K562 (cell line): ENCODE data around the gene LEO1.

ENCODE experiments used
- CEBPB ChIP-seq: fragments of 450-650 bp; IDR thresholded peaks from 2 replicates; pipeline ENCODE4 v1.6.1; 2016; ENCODE audit warnings: missing genetic modification characterization, missing compliant biosample characterization
- CREB1 ChIP-seq, 2 experiments: sonication (generic) in 1 of 2; formaldehyde crosslinking in 1 of 2; IDR thresholded peaks; 2 replicates each; pipeline versions ENCODE4 v1.6.1 to v1.8.0; 2012 to 2022; ENCODE audit warnings: inconsistent platforms in 1 of 2, mild to moderate bottlenecking in 1 of 2, missing genetic modification reagents in 1 of 2, moderate library complexity in 1 of 2
- CTCF ChIP-seq, 3 experiments: IDR thresholded peaks in 2 of 3; conservative IDR thresholded peaks in 1 of 3; 2 replicates each; pipeline ENCODE4 v1.5.1; 2011 to 2012; ENCODE audit warnings: low read length in 3 of 3, mild to moderate bottlenecking in 3 of 3, control low read depth in 2 of 3, improper control_type of control experiment in 1 of 3, inconsistent platforms in 1 of 3, low read depth in 1 of 3, mixed read lengths in 1 of 3, moderate library complexity in 1 of 3; ENCODE audit not compliant: insufficient read depth in 2 of 3
- DNMT1 ChIP-seq: fragments of 450-650 bp; IDR thresholded peaks from 2 replicates; pipeline ENCODE4 v1.6.1; 2016; ENCODE audit warnings: antibody characterized with exemption, mild to moderate bottlenecking
- DPF2 ChIP-seq: fragments of 450-650 bp; IDR thresholded peaks from 2 replicates; pipeline ENCODE4 v1.6.1; 2016
- EHMT2 ChIP-seq: fragments of 450-650 bp; IDR thresholded peaks from 2 replicates; pipeline ENCODE4 v1.6.1; 2018; ENCODE audit warnings: antibody characterized with exemption
- ID3 ChIP-seq, 2 experiments: fragments of 250-450 bp in 1 of 2; fragments of 450-650 bp in 1 of 2; sonication (Bioruptor Pico) in 1 of 2; IDR thresholded peaks; 2 replicates each; pipeline versions ENCODE4 v1.6.1 to v1.8.0; 2016 to 2021; ENCODE audit warnings: mild to moderate bottlenecking in 2 of 2, moderate library complexity in 2 of 2, missing compliant biosample characterization in 1 of 2, missing genetic modification characterization in 1 of 2
- IFI16 ChIP-seq: fragments of 250-450 bp; sonication (Bioruptor Pico); IDR thresholded peaks from 2 replicates; pipeline ENCODE4 v2.1.2; 2022; ENCODE audit warnings: mild to moderate bottlenecking, inconsistent platforms
- LCOR ChIP-seq: sonication (generic); formaldehyde crosslinking; IDR thresholded peaks from 2 replicates; pipeline ENCODE4 v1.8.0; 2022; ENCODE audit warnings: mild to moderate bottlenecking, missing genetic modification reagents
- NFXL1 ChIP-seq: fragments of 450-650 bp; formaldehyde crosslinking; IDR thresholded peaks from 2 replicates; pipeline ENCODE4 v1.4.0; 2021; ENCODE audit warnings: mild to moderate bottlenecking
- PBX2 ChIP-seq, 2 experiments: IDR thresholded peaks in 1 of 2; conservative IDR thresholded peaks in 1 of 2; 2 replicates each; pipeline ENCODE4 v1.6.1; 2016; ENCODE audit warnings: low read depth in 2 of 2, mild to moderate bottlenecking in 1 of 2, missing compliant biosample characterization in 1 of 2, missing genetic modification characterization in 1 of 2, moderate library complexity in 1 of 2
- POLR2A ChIP-seq: fragments of 450-650 bp; conservative IDR thresholded peaks from 2 replicates; pipeline ENCODE4 v1.6.1; 2016
- SRF ChIP-seq, 2 experiments: fragments of 250-450, 450-650 bp in 1 of 2; sonication (Bioruptor Pico) in 1 of 2; sonication (generic) in 1 of 2; formaldehyde crosslinking; IDR thresholded peaks; 2 replicates each; pipeline versions ENCODE4 v1.5.0 to v1.5.1; 2020 to 2022; ENCODE audit warnings: mild to moderate bottlenecking in 1 of 2, missing genetic modification reagents in 1 of 2

GRCh38 chr15:52014616-52015015, 43.0 kb upstream of the LEO1 start:
- TF ChIP-seq PBX2 (CRISPR knock-in tag; IDR thresholded peaks at IDR 0.05; ENCODE audit: low read depth) (no peak), PBX2 (tag; conservative IDR thresholded peaks at IDR 0.05; ENCODE audit: low read depth) (no peak), CTCF (IDR thresholded peaks at IDR 0.05 in 2 of 3, conservative IDR thresholded peaks at IDR 0.05 in 1 of 3; ENCODE audit: insufficient read depth in 2 of 3, low read depth in 1 of 3, low read length in 3 of 3) (no peak), DNMT1 (no peak), SRF (CRISPR knock-in tag; IDR thresholded peaks at IDR 0.05) (no peak), ID3 (CRISPR knock-in tag; IDR thresholded peaks at IDR 0.05) (no peak), ID3 (tag; IDR thresholded peaks at IDR 0.05) (no peak), CREB1 (IDR thresholded peaks at IDR 0.05) (no peak), CREB1 (CRISPR knock-in tag; IDR thresholded peaks at IDR 0.05) (no peak), DPF2 (no peak), POLR2A (no peak), NFXL1 (CRISPR knock-in tag) (no peak), CEBPB (tag) (no peak), EHMT2 (no peak), IFI16 (no peak), LCOR (CRISPR knock-in tag) (no peak)
